Fibroblast of pulmonary artery (primary cell): ENCODE measurements around the gene PLA2G6.
"Not testable (repeated sequence)": the region's sequence is repeated elsewhere in the genome, so short reads cannot be mapped to it uniquely, and the experiment has no call there.

Experiments used
- DNase-seq: peaks from one replicate; pipeline ENCODE4 v3.0.0-alpha.2; 2010; ENCODE audit warnings: low read depth
- H3K4me3 ChIP-seq: replicated peaks from 2 replicates; pipeline ENCODE4 v1.5.1; 2011; ENCODE audit warnings: low read depth, mild to moderate bottlenecking, control low read depth, low read length, moderate library complexity
- TF ChIP-seq, protein P1 (sequence below): IDR thresholded peaks from 2 replicates; pipeline ENCODE4 v1.5.1; 2011; ENCODE audit warnings: mild to moderate bottlenecking, control low read depth, low read length, inconsistent platforms; ENCODE audit errors: missing control alignments

The PLA2G6 gene

DNA sequence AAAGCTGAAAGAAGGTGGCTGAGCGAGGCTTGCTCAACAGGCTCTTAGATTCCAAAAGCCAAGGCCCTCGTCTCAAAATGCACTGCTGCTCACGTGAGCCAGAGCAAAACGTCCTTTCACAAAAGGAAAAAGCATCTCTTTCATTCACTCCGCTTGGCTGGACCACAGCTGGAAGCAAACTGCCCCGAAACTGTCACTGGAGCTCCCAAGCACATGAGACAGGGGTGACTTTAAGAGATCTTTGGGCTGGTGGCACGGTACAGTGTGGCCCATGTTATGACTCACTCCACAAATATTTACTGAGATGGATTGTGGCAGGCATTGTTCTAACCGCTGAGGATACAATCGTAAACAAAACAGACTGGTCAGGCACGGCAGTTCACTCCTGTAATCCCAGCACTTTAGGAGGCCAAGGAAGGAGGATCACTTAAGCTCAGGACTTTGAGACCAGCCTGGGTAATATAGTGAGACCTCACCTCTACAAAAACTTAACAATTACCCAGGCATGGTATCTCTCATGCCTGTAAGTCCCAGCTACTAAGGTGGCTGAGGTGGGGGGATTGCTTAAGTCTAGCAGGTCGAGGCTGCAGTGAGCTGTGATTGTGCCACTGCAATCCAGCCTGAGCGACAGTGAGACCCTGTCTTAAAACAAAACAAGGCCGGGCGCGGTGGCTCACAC lies 3.6 kb downstream of the PLA2G6 start:
- peak; percentile 91 for DNase-seq
- TF ChIP-seq, protein P1, sequence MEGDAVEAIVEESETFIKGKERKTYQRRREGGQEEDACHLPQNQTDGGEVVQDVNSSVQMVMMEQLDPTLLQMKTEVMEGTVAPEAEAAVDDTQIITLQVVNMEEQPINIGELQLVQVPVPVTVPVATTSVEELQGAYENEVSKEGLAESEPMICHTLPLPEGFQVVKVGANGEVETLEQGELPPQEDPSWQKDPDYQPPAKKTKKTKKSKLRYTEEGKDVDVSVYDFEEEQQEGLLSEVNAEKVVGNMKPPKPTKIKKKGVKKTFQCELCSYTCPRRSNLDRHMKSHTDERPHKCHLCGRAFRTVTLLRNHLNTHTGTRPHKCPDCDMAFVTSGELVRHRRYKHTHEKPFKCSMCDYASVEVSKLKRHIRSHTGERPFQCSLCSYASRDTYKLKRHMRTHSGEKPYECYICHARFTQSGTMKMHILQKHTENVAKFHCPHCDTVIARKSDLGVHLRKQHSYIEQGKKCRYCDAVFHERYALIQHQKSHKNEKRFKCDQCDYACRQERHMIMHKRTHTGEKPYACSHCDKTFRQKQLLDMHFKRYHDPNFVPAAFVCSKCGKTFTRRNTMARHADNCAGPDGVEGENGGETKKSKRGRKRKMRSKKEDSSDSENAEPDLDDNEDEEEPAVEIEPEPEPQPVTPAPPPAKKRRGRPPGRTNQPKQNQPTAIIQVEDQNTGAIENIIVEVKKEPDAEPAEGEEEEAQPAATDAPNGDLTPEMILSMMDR: no peak
- no peak overlapping the region for H3K4me3 ChIP-seq

DNA sequence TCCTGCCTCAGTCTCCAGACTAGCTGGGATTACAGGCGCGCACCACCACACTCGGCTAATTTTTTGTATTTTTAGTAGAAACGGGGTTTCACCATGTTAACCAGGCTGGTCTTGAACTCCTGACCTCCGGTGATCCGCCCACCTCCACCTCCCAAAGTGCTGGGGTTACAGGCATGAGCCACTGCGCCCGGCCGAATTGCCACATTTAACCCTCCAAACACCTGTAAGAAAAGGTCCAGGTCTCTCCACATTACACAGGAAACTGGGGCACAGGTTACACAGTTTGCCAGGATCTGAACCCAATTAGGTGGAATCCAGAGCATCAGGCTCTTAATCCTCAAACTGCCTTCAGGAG lies 4.1 kb downstream of the PLA2G6 start:
- H3K4me3 ChIP-seq, DNase-seq: not testable (repeated sequence)

DNA sequence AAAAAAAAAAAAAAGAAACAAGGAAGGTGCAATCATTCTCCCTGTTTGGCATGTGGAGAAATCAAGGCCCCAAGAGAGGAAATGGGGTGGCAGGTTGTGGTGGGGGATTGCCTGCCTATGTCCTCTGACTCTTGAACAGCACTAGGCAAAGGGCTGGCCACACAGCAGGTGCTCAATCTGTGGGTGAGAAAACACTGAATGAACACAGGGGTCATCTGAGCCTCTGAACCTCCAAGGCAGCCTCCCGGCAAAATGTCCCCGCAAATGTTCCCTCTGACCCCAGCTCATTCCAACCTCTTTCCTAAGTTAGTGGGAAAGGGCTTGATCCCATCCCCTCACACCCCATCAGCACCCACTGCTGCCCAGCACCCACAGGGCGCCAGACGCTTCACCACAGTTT lies 4.6 kb downstream of the PLA2G6 start:
- H3K4me3 ChIP-seq: no peak overlapping the region
- no peak for DNase-seq
- TF ChIP-seq, protein P1: no peak

DNA sequence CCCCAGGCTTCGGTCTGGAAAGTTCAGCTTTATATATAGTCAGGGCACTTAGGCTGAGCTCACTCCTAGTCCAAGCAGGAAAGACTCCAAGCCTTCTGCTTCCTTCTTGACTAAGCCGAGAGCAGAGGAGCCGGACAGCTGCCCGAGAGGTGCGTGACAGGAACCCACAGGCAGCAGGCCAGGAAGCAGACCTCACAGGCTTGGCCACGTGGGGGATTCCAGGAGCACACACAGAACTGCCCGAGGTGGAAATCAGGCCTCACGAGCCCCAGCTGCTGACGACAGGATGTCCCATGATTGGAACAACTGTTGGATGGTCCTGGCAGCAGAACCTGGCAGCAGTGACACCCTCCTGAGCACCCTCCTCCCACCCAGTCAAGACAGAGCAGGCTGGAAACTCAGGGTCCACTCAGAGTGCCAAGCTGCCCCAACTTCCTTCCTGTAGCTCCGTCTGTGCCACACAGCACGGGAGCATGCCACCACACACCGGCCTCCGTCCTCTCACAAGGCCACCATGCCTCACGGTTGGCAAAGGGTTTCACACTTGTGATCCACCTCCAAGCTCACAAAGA lies 5.4 kb downstream of the PLA2G6 start:
- no peak overlapping the region for H3K4me3 ChIP-seq
- peak; percentile 97 for DNase-seq
- TF ChIP-seq, protein P1: no peak

DNA sequence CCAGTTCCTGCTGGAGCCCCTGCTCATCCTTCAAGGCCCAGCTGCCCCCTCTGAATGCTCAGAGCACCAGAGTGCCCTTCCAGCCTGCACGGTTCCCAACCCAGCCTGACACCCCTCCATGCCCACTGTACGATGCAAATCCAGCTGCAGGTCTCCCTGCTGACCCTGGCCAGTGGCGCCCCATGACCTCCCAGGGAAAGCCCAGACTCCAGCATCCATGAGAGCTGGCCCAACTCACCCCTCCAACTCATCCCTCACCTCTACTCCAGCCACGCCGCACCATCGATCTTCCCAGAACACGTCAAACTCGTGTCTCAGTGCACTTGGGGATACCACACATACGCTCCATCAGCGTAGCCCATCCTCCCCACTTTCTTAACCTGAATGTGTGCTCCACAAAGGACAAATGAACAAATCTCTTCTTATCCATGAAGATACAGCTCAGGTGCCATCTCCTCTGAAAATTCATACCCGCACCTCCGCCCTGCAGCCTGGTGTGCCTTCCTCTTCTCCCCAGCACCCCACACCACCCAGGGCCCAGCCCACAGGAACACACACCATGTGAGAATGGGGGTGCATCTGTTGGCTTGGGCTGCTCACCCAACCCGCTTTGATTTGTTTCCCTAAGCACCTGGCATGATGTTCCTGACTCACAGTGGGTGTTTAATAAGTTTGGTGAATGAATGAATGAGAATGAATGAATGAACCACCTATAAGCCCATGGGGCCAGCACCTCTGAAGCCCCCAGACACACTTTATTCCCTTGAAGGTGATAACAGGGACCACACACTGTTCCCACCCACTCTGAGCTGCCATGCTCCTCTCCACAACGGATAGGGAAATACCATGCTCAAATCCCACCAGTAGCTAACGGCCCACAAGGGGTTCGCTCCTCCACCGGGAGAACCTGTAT lies 6.2 kb downstream of the PLA2G6 start:
- DNase-seq: no peak

DNA sequence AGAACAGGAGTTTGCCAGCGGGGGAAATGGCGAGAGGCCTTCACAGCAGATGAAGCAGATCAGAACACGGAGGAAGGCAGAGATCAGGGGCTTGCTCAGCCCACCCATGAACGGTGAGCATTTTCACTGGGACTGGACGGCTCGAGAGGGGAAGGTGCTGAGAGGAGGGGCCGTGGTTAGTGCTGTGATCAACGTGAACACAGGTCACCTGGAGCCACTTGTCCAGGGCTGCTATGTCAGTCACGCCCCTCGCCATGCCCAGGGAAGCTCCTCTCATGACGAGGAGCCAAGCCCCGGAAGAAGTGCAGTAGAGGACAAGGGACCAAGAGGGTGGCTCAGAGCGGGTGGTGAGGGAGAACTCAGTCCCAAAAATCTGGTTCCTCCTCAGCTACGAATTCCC lies 7.0 kb downstream of the PLA2G6 start:
- TF ChIP-seq, protein P1: no peak
- no peak overlapping the region for H3K4me3 ChIP-seq
- DNase-seq: no peak

More for the DNA sequence above, 6.2 kb downstream of the PLA2G6 start:
- no peak overlapping the region for H3K4me3 ChIP-seq
- TF ChIP-seq, protein P1: no peak

DNA sequence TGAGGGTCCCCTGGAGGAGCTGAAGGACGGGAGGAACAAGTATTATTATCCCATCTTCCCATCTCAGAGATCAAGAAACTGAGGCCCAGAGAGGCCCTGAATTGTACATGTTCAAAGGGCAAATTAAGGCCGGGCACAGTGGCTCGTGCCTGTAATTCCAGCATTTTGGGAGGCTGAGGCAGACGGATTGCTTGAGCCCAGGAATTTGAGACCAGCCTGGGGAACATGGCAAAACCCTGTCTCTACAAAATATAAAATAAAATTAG lies 8.1 kb downstream of the PLA2G6 start:
- H3K4me3 ChIP-seq: no peak overlapping the region
- TF ChIP-seq, protein P1: no peak
- no peak for DNase-seq
